Mesendoderm (in vitro differentiated cells): ENCODE measurements around the gene PARVB.

Source experiments
- DNase-seq: peaks from one replicate; pipeline ENCODE4 v3.0.0; 2013
- H2AK5ac ChIP-seq: 2 replicates; pipeline ENCODE4 v1.6.1; 2013; ENCODE audit warnings: low read length, inconsistent platforms
- H2BK120ac ChIP-seq: 2 replicates; pipeline ENCODE4 v1.6.1; 2013; ENCODE audit warnings: low read depth, mild to moderate bottlenecking, low read length, moderate library complexity, mixed read lengths
- H2BK15ac ChIP-seq: replicated peaks from 2 replicates; pipeline ENCODE4 v1.6.1; 2013; ENCODE audit warnings: low read depth, mild to moderate bottlenecking, moderate library complexity
- H2BK5ac ChIP-seq: 2 replicates; pipeline ENCODE4 v1.6.1; 2013; ENCODE audit warnings: low read length, inconsistent platforms
- H3K18ac ChIP-seq: 2 replicates; pipeline ENCODE4 v1.6.1; 2013; ENCODE audit warnings: mild to moderate bottlenecking, low read length, mixed read lengths
- H3K23ac ChIP-seq: one replicate; pipeline ENCODE4 v1.6.1; 2013; ENCODE audit warnings: low read length
- H3K27ac ChIP-seq: 2 replicates; pipeline ENCODE4 v1.5.1; 2013; ENCODE audit warnings: low read depth, mild to moderate bottlenecking, inconsistent platforms, low read length, moderate library complexity
- H3K27me3 ChIP-seq: 2 replicates; pipeline ENCODE4 v1.6.1; 2013; ENCODE audit warnings: low read length, control low read depth, mild to moderate bottlenecking, inconsistent platforms; ENCODE audit not compliant: insufficient read depth, poor library complexity
- H3K36me3 ChIP-seq: 2 replicates; pipeline ENCODE4 v1.6.1; 2013; ENCODE audit warnings: low read length, inconsistent platforms; ENCODE audit not compliant: control insufficient read depth, insufficient read depth
- H3K4ac ChIP-seq: one replicate; pipeline ENCODE4 v1.6.1; 2013; ENCODE audit warnings: low read depth, mild to moderate bottlenecking, low read length, moderate library complexity
- H3K4me1 ChIP-seq: 2 replicates; pipeline ENCODE4 v1.6.1; 2013; ENCODE audit warnings: low read depth, low read length, inconsistent platforms; ENCODE audit not compliant: control insufficient read depth
- H3K4me2 ChIP-seq: 2 replicates; pipeline ENCODE4 v1.6.1; 2013; ENCODE audit warnings: low read length
- H3K4me3 ChIP-seq: 2 replicates; pipeline ENCODE4 v1.5.1; 2013; ENCODE audit warnings: mild to moderate bottlenecking, low read length
- H3K56ac ChIP-seq: one replicate; pipeline ENCODE4 v1.6.1; 2013; ENCODE audit warnings: low read length
- H3K79me1 ChIP-seq: 2 replicates; pipeline ENCODE4 v1.6.1; 2013; ENCODE audit warnings: low read length, inconsistent platforms
- H3K79me2 ChIP-seq: 2 replicates; pipeline ENCODE4 v1.6.1; 2013; ENCODE audit warnings: mild to moderate bottlenecking, low read length; ENCODE audit not compliant: control insufficient read depth, insufficient read depth
- H3K9ac ChIP-seq: 2 replicates; pipeline ENCODE4 v1.6.1; 2013; ENCODE audit warnings: low read length, inconsistent platforms
- H4K5ac ChIP-seq: one replicate; pipeline ENCODE4 v1.6.1; 2013; ENCODE audit warnings: low read length
- H4K8ac ChIP-seq: one replicate; pipeline ENCODE4 v1.6.1; 2013; ENCODE audit warnings: low read depth, mild to moderate bottlenecking, control low read depth, low read length, moderate library complexity
- WGBS: extraction: QIAGEN DNeasy Blood & Tissue Kit; methylation state at CpG from one replicate; pipeline ENCODE4 v1.1.7; 2013; ENCODE audit warnings: low lambda C conversion rate, missing lambda C conversion rate; ENCODE audit not compliant: insufficient coverage; ENCODE audit errors: extremely low coverage; 5-methylcytosine and 5-hydroxymethylcytosine counted together

The PARVB gene

GRCh38 chr22:44200855-44201550, 176.9 kb downstream of the PARVB start:
- Histone ChIP-seq H3K56ac (no peak overlapping the region), H3K4me1 (no peaks in the 10 kb centered on the region), H2AK5ac (no peak overlapping the region), H3K36me3 (no peaks in the 10 kb centered on the region), H3K79me1 (no peaks in the 10 kb centered on the region), H3K4me2 (no peak overlapping the region), H2BK5ac (no peak overlapping the region), H2BK120ac (no peak overlapping the region), H3K23ac (no peak overlapping the region), H3K27me3 (no peaks in the 10 kb centered on the region), H3K4ac (no peak overlapping the region), H4K5ac (no peak overlapping the region), H3K79me2 (no peaks in the 10 kb centered on the region), H2BK15ac (no peak overlapping the region), H3K9ac (no peak overlapping the region), H3K18ac (no peak overlapping the region), H4K8ac (no peak overlapping the region), H3K27ac (no peak overlapping the region), H3K4me3 (no peak overlapping the region)
- DNase-seq: no peak
- no CpG with 5 or more reads among the region's 17 CpGs for WGBS

GRCh38 chr22:44201665-44202064, 177.6 kb downstream of the PARVB start:
- no CpG with 5 or more reads among the region's 12 CpGs for WGBS
- Histone ChIP-seq H3K27ac (no peak overlapping the region), H2BK5ac (no peak overlapping the region)

GRCh38 chr22:44202261-44202789, 178.2 kb downstream of the PARVB start:
- Histone ChIP-seq H3K18ac (no peak overlapping the region), H4K8ac (no peak overlapping the region), H3K56ac (no peak overlapping the region), H3K36me3 (no peaks in the 10 kb centered on the region), H3K27ac (no peak overlapping the region), H3K4me2 (no peak overlapping the region), H3K4me1 (no peaks in the 10 kb centered on the region), H3K27me3 (no peaks in the 10 kb centered on the region), H3K79me2 (no peaks in the 10 kb centered on the region), H3K9ac (no peak overlapping the region), H4K5ac (no peak overlapping the region), H2BK5ac (no peak overlapping the region), H2BK15ac (no peak overlapping the region), H2BK120ac (no peak overlapping the region), H3K79me1 (no peaks in the 10 kb centered on the region), H3K4me3 (no peak overlapping the region), H3K4ac (no peak overlapping the region), H2AK5ac (no peak overlapping the region), H3K23ac (no peak overlapping the region)
- DNase-seq: no peak
- no CpG with 5 or more reads among the region's 11 CpGs for WGBS

More at GRCh38 chr22:44201665-44202064, 177.6 kb downstream of the PARVB start:
- Histone ChIP-seq H4K5ac (no peak overlapping the region), H2AK5ac (no peak overlapping the region), H4K8ac (no peak overlapping the region), H3K9ac (no peak overlapping the region), H3K36me3 (no peaks in the 10 kb centered on the region), H3K27me3 (no peaks in the 10 kb centered on the region), H2BK15ac (no peak overlapping the region), H2BK120ac (no peak overlapping the region), H3K4ac (no peak overlapping the region), H3K56ac (no peak overlapping the region), H3K18ac (no peak overlapping the region), H3K4me1 (no peaks in the 10 kb centered on the region), H3K4me3 (no peak overlapping the region), H3K79me1 (no peaks in the 10 kb centered on the region), H3K23ac (no peak overlapping the region), H3K79me2 (no peaks in the 10 kb centered on the region), H3K4me2 (no peak overlapping the region)
- no peak for DNase-seq

GRCh38 chr22:44203203-44203602, 179.1 kb downstream of the PARVB start:
- Histone ChIP-seq H3K27ac (no peak overlapping the region), H2BK5ac (no peak overlapping the region), H3K79me2 (no peaks in the 10 kb centered on the region), H4K8ac (no peak overlapping the region), H3K18ac (no peak overlapping the region), H3K23ac (no peak overlapping the region), H3K79me1 (no peaks in the 10 kb centered on the region), H3K4me2 (no peak overlapping the region), H4K5ac (no peak overlapping the region), H2BK120ac (no peak overlapping the region), H2BK15ac (no peak overlapping the region), H3K4me1 (no peaks in the 10 kb centered on the region), H3K4me3 (no peak overlapping the region), H3K9ac (no peak overlapping the region), H2AK5ac (no peak overlapping the region), H3K56ac (no peak overlapping the region), H3K4ac (no peak overlapping the region), H3K36me3 (no peaks in the 10 kb centered on the region), H3K27me3 (no peaks in the 10 kb centered on the region)
- WGBS: no CpG with 5 or more reads among the region's 6 CpGs
- no peak for DNase-seq

GRCh38 chr22:44204739-44205515, 180.8 kb downstream of the PARVB start:
- no peak overlapping the region for H3K27ac ChIP-seq
- DNase-seq: no peak
- no peak overlapping the region for H2BK120ac ChIP-seq
- no peaks in the 10 kb centered on the region for H3K27me3 ChIP-seq
- H3K4me3 ChIP-seq: no peak overlapping the region
- H2AK5ac ChIP-seq: no peak overlapping the region
- no peak overlapping the region for H4K5ac ChIP-seq
- no peaks in the 10 kb centered on the region for H3K4me1 ChIP-seq
- no peaks in the 10 kb centered on the region for H3K36me3 ChIP-seq
- H4K8ac ChIP-seq: no peak overlapping the region
- H3K4me2 ChIP-seq: no peak overlapping the region
- no peak overlapping the region for H3K56ac ChIP-seq
- WGBS: no CpG with 5 or more reads among the region's 16 CpGs
- H2BK15ac ChIP-seq: no peak overlapping the region
- H3K79me2 ChIP-seq: no peaks in the 10 kb centered on the region
- no peak overlapping the region for H2BK5ac ChIP-seq
- H3K18ac ChIP-seq: no peak overlapping the region
- H3K23ac ChIP-seq: no peak overlapping the region
- no peak overlapping the region for H3K9ac ChIP-seq
- no peak overlapping the region for H3K4ac ChIP-seq
- H3K79me1 ChIP-seq: no peaks in the 10 kb centered on the region
